Ovary (tissue), 9 donors: ENCODE measurements around the gene RAB29. TPM values are rescaled to one million over a fixed set of nuclear protein-coding genes. Genes with fewer than 3 reads are reported as not detected.

ENCODE experiments used
- DNase-seq, 5 donors: peaks; one replicate each; pipeline ENCODE4 v3.0.0-alpha.2; 2019 to 2020
- H3K27ac ChIP-seq, 2 donors: fragments of 200-600 bp; one replicate each; pipeline versions ENCODE4 v1.5.1 to v1.8.0; 2019 to 2022
- H3K27me3 ChIP-seq: fragments of 200-600 bp; one replicate; pipeline ENCODE4 v1.8.0; 2022
- H3K36me3 ChIP-seq: fragments of 200-600 bp; sonication (generic); one replicate; pipeline ENCODE4 v1.5.1; 2019
- H3K4me1 ChIP-seq: one replicate; pipeline ENCODE4 v1.8.1; 2013; ENCODE audit warnings: mild to moderate bottlenecking, moderate library complexity; ENCODE audit not compliant: insufficient read depth
- H3K4me3 ChIP-seq: fragments of 200-600 bp; sonication (generic); one replicate; pipeline ENCODE4 v1.5.1; 2017
- H3K9me3 ChIP-seq, 2 donors: fragments of 200-600 bp in 1 of 2; sonication (generic) in 1 of 2; one replicate each; pipeline versions ENCODE4 v1.5.1 to v1.8.1; 2013 to 2019; ENCODE audit warnings: mild to moderate bottlenecking in 1 of 2, moderate library complexity in 1 of 2
- CTCF ChIP-seq, 3 donors: fragments of 450-650 bp in 2 of 3; fragments of 200-600 bp in 1 of 3; IDR thresholded peaks; one replicate each; pipeline versions ENCODE4 v1.5.1 to v1.8.0; 2016 to 2022; ENCODE audit warnings: antibody characterized with exemption in 3 of 3, mild to moderate bottlenecking in 1 of 3
- EP300 ChIP-seq: sonication (generic); formaldehyde crosslinking; IDR thresholded peaks from one replicate; pipeline ENCODE4 v1.6.1; 2017; ENCODE audit warnings: antibody characterized with exemption
- POLR2A ChIP-seq: fragments of 450-650 bp; IDR thresholded peaks from one replicate; pipeline ENCODE4 v1.6.1; 2017; ENCODE audit warnings: antibody characterized with exemption, mild to moderate bottlenecking, moderate library complexity
- WGBS, 3 donors: extraction: QIAGEN DNeasy Blood & Tissue Kit in 1 of 3; methylation state at CpG; one replicate each; pipeline versions ENCODE4 v1.1.5 to v1.1.7; 2013 to 2017; 5-methylcytosine and 5-hydroxymethylcytosine counted together
- intact Hi-C, 4 donors: fragments of 100-400 bp; cut with DNase I; formaldehyde crosslinking; loops; one replicate each; pipeline versions ENCODE4 v1.11.0 to v1.15.1; 2022 to 2023
- polyA plus RNA-seq, 2 donors: library from polyadenylated mRNA; stranded (reverse); fragments of 200-250 nt in 1 of 2; fragments of 350-450 nt in 1 of 2; fragmentation: Illumina TruSeq in 1 of 2; extraction: RNeasy Lipid Tissue Mini Kit (QIAGEN cat#74804) in 1 of 2; gene quantifications; one replicate each; pipeline ENCODE4 v1.2.3, GENCODE V29; 2013 to 2014
- total RNA-seq, 7 donors: library from RNA; depleted of rRNA in 2 of 7; stranded (reverse); fragments of >200 nt in 2 of 7; fragmentation: NEBNext Ultra II Directional in 3 of 7; extraction: Animal tissue kit (Norgen Biotek cat#: 25700) in 3 of 7; gene quantifications; one replicate each; pipeline versions ENCODE4 v1.1.0 to v1.2.4, GENCODE V29; 2016 to 2023
- donor health status: DM: no; HTN: no; CAD: no; lungs with moderate emphysema.
- donor health status: DM: no; HTN: no; CAD: no.
- donor health status: Bipolar disorder and iron deficiency.
- donor health status: DM: yes; HTN: yes; CAD: no.
- donor health status: DM: no; HTN: no; CAD: no.
- donor health status: DM: yes; HTN: yes; CAD: no.

RAB29 gene
- total and polyA plus RNA-seq, 9 donors: 7.2 to 16.4 (median 10.1) TPM

GRCh38 chr1:205817988-205818387, 42.7 kb upstream of the RAB29 start:
- H3K27me3 ChIP-seq: no peaks in the 10 kb centered on the region
- H3K4me1 ChIP-seq: peaks cover 7% of the 10 kb centered on the region
- no peak overlapping the region for H3K27ac ChIP-seq
- intact Hi-C loops: no loop called here
- no peak overlapping the region for H3K4me3 ChIP-seq
- 95 to 98% (median 96%) methylated on average over 3 of the region's 3 CpGs for WGBS, 3 donors
- H3K9me3 ChIP-seq: no peaks in the 10 kb centered on the region
- no peak for TF ChIP-seq CTCF (IDR thresholded peaks at IDR 0.05)
- TF ChIP-seq EP300: no peak
- TF ChIP-seq POLR2A: no peak
- DNase-seq: no peak
- no peaks in the 10 kb centered on the region for H3K36me3 ChIP-seq

- Histone ChIP-seq H3K36me3 (no peaks in the 10 kb centered on the region), H3K4me3 (no peak overlapping the region), H3K4me1 (peaks cover 7% of the 10 kb centered on the region), H3K9me3 (no peaks in the 10 kb centered on the region), H3K27ac (no peak overlapping the region), H3K27me3 (no peaks in the 10 kb centered on the region)
- no peak for TF ChIP-seq EP300
- no peak for TF ChIP-seq CTCF (IDR thresholded peaks at IDR 0.05)
- no peak for TF ChIP-seq POLR2A
- intact Hi-C loops: no loop called here
- no peak for DNase-seq
- 79 to 86% (median 84%) methylated on average over 3 of the region's 3 CpGs for WGBS, 3 donors
Observed at GRCh38 chr1:205817364-205817763, 42.1 kb upstream of the RAB29 start.

- Histone ChIP-seq H3K36me3 (no peaks in the 10 kb centered on the region), H3K27me3 (no peaks in the 10 kb centered on the region), H3K9me3 (no peaks in the 10 kb centered on the region), H3K27ac (peak overlapping the region; percentile 87 to 90), H3K4me1 (peaks cover 25% of the 10 kb centered on the region), H3K4me3 (peak overlapping the region; percentile 85)
- no peak for TF ChIP-seq EP300
- TF ChIP-seq POLR2A: no peak
- intact Hi-C loops: no loop called here
- WGBS, 3 donors: 2 to 7% (median 4%) methylated on average over 14 of the region's 14 CpGs
- no peak for DNase-seq
Observed at GRCh38 chr1:205813755-205814058, 38.4 kb upstream of the RAB29 start.

- no peaks in the 10 kb centered on the region for H3K9me3 ChIP-seq
- no peaks in the 10 kb centered on the region for H3K36me3 ChIP-seq
- H3K27ac ChIP-seq: peak within 1 kb of the TSS; percentile 87 to 90
- peak; percentile 93 to 96 (median 95) for DNase-seq
- peak; percentile 85 for TF ChIP-seq POLR2A
- no peak for TF ChIP-seq CTCF (IDR thresholded peaks at IDR 0.05)
- intact Hi-C loops: no loop called here
- no peaks in the 10 kb centered on the region for H3K27me3 ChIP-seq
- WGBS, 3 donors: 0 to 1% (median 0%) methylated on average over 48 to 83 of the region's 83 CpGs
- H3K4me3 ChIP-seq: peak within 1 kb of the TSS; percentile 85
- H3K4me1 ChIP-seq: peaks cover 27% of the 10 kb centered on the region
Observed at GRCh38 chr1:205812878-205813754, 37.8 kb upstream of the RAB29 start, which contains the start of gene SLC41A1. Gene SLC41A1, minus strand, starts transcription at chr1:205813198. Its CDS starts 2,757 bp downstream, at chr1:205810441.

GRCh38 chr1:205812271-205812877, 37.1 kb upstream of the RAB29 start:
- Histone ChIP-seq H3K4me1 (peaks cover 27% of the 10 kb centered on the region), H3K9me3 (no peaks in the 10 kb centered on the region), H3K27ac (peak overlapping the region; percentile 87 to 90), H3K27me3 (no peaks in the 10 kb centered on the region), H3K4me3 (peak overlapping the region; percentile 85), H3K36me3 (no peaks in the 10 kb centered on the region)
- intact Hi-C loops: no loop called here
- WGBS, 3 donors: 0 to 1% (median 1%) methylated on average over 13 to 16 of the region's 16 CpGs
- DNase-seq: peak; percentile 54 to 66 (median 60)
- TF ChIP-seq CTCF (IDR thresholded peaks at IDR 0.05) (no peak), EP300 (no peak), POLR2A (no peak)
